Smooth muscle cell of the brain vasculature (primary cell): Measurements from ENCODE around the gene TRIM16.
"Not testable (repeated sequence)": the region's sequence is repeated elsewhere in the genome, so short reads cannot be mapped to it uniquely, and the experiment has no call there.

Experiments used
- DNase-seq: peaks from one replicate; pipeline ENCODE4 v3.0.0-alpha.2; 2012; ENCODE audit warnings: low read depth, low spot score

Gene TRIM16

DNA sequence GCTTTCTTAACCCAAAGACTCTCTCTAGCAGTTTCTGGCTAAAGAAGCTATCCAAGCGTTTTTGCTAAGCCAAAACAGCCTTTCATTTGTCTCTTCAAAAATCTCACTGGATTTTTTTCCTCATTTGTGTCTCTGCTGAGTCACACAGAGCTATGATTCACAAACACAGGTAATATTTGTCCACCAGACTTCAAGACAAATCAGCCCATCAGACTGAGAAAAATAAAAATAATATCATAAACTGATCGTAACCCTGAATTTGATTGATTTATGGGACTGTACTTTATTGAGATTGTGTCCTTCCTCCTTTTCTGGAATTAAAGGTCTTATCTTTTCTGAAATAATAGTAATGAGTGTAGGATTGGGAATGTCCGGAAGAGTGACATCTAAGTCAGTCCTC, 25.8 kb downstream of the TRIM16 start:
- no peak for DNase-seq

DNA sequence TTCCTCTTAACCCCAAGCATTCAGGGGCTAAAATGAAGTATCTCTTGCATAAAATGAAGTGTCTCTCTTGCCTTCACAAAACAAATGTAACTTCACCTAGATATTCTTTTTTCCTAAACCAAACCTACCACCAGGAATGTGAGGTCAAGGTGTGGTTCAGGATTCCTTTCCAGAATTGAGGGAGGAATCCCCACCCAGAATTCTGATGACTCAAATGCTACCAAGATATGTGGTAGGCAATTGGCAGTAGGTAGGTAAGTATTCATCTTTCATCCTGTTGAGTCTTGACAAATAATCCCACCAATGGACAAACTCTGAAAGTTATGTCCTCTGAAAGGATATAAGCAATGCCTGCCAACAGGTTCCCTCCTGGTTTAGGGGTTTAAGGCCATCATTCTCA, 26.2 kb downstream of the TRIM16 start:
- no peak for DNase-seq

- DNase-seq = no peak
Measured at GRCh38 chr17:15654886-15655561, 29.1 kb downstream of the TRIM16 start.

- not testable (repeated sequence) for DNase-seq
Measured at GRCh38 chr17:15654401-15654800, 29.7 kb downstream of the TRIM16 start.

DNA sequence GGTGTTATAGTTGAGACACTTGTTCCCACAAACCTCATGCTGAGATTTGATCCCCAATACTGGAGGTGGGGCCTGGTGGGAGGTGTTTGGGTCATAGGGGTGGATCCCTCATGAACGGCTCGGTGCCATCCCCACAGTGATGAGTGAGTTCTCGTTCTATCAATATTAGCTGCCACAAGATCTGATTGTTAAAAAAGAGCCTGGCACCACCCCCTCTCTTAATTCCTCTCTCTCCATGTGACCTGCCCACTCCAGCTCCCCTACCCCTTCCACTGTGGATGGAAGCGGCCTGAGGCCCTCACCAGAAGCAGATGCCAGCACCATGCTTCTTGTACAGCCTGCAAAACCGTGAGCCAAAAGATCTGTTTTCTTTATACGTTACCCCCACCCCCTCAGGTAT, 31.2 kb downstream of the TRIM16 start:
- DNase-seq = no peak

DNA sequence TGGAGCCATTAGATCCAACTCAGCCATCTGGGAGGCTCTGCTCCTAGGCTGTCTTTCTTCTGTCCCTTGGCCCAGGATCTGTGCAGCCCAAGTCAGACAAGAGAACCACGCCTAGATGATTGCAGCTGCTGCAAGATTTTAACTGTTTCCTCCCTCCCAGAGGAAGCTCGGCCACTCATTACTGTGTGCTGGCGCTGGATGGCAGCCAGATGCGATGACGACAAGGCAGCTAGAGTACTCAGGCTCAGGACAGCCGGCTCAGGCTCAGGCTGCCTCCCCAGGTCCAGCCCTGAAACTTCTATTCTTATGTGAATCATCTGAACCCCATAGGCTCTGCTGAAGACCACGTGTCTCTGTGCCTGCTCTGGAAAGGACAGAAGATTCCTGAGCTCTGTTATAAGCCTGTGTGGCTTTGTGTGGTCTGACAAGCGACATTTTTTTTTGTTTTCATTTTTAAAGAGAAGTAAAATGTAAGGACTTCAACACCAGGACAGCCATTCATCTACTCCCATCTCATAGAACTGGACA, 32.5 kb downstream of the TRIM16 start:
- DNase-seq = peak; percentile 89

- DNase-seq = no peak
Measured at GRCh38 chr17:15650741-15651582, 33.1 kb downstream of the TRIM16 start.

GRCh38 chr17:15649861-15650421, 34.2 kb downstream of the TRIM16 start:
- DNase-seq = no peak

- DNase-seq = no peak
Measured at GRCh38 chr17:15648386-15648785, 35.7 kb downstream of the TRIM16 start.

DNA sequence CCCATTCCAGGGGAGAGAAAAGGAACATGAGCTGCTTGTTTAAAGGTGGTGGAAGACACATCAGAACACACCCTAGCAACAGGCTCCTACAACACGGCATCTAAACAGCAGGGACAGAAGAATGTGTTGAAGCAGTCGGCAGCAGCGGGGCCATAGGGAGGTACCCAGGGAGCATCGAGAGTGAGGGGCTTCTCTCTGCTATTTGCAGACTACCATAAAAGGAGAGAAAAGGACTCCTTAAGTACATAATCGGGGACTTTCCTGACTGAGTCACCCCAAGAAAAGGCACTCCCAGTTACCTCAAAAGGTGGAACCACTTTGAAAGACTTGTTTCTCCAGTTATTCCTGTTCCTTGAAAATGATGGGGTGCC, 38.2 kb downstream of the TRIM16 start:
- DNase-seq = not testable (repeated sequence)

- DNase-seq = not testable (repeated sequence)
Measured at GRCh38 chr17:15645099-15645941, 38.8 kb downstream of the TRIM16 start.

GRCh38 chr17:15642505-15643251, 41.4 kb downstream of the TRIM16 start:
- DNase-seq = not testable (repeated sequence)

DNA sequence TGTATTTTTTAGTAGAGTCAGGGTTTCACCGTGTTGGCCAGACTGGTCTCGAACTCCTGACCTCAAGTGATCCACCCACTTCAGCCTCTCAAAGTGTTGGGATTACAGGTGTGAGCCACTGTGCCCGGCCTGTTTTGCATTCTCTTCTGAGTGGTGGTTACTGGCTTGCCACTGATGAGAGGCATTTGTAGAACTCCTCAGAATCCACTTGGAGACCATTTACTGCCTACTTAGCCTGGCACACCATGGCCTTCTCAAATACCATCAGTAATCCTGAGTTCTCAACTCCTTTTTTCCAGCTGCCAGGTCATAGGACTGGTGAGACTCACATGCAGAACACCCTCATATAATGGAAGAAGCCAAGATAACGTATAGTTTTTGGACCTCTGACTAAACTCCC, 42.1 kb downstream of the TRIM16 start:
- not testable (repeated sequence) for DNase-seq

DNA sequence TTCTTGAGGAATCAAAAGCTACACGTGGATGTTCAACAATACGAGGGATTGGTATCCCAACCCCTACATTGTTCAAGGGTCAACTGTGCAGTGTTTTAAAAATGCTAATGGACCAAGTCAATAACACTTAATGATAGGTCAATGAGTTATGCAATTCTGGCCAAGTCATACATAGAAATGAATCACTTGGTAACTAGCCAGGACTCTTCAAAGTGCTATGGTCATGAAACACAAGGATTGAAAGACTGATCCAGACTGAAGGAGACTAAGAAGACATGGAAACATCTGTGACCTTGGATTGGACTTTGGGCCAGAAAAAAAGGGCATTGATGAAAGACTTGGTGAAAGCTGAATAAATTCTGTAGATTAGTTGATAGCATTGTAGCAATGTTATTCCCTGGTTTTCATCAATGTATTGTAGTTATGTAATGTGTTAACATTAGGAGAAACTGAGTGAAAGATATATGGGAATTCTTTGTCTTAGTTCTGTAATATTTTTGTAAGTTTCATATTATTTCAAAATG, 53.1 kb downstream of the TRIM16 start:
- not testable (repeated sequence) for DNase-seq

GRCh38 chr17:15629991-15630390, 54.1 kb downstream of the TRIM16 start:
- DNase-seq = not testable (repeated sequence)

DNA sequence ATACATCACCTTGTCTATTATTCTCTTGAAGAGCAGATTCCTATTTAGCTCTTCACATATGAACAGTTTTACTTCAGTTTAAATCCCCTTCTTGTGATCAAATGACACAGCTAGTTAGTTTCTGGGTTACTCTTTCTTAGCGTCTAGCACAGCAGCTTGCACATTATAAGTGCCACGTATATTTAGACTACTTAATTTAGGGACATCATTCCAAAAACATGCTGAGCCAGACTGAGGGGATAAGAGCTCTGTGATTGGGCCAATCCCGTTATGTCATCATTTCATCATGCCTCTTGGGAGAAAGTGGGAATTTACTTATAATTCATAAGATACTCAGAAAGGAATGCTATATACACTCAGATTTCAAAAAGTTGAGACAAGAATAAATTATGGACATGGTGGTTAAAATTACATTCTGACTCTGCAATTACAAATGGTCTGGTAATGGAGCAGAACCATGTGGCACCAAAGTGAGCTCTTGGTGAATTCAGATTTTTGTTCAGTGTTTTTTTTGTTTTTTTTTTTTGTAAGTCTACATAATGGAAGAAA, 60.4 kb downstream of the TRIM16 start:
- not testable (repeated sequence) for DNase-seq

GRCh38 chr17:15623255-15623654, 60.9 kb downstream of the TRIM16 start:
- DNase-seq = not testable (repeated sequence)

GRCh38 chr17:15622124-15622523, 62.0 kb downstream of the TRIM16 start:
- DNase-seq = not testable (repeated sequence)

- DNase-seq = not testable (repeated sequence)
Measured at GRCh38 chr17:15619331-15620058, 64.6 kb downstream of the TRIM16 start, which contains the start of gene FBXW10B. Gene FBXW10B, minus strand, starts transcription at chr17:15619704. Its CDS starts 192 bp downstream, at chr17:15619512.
